MM.1S (cell line): Measurements from ENCODE around the gene ROR2.

Source experiments
- DNase-seq: peaks from one replicate; pipeline ENCODE4 v3.0.0-alpha.2; 2015
- H2AFZ ChIP-seq: fragments of 300-600 bp; sonication (generic); 2 replicates; pipeline ENCODE4 v1.6.0; 2016; ENCODE audit warnings: antibody characterized with exemption, low read length
- H3F3A ChIP-seq: fragments of 300-600 bp; sonication (generic); 2 replicates; pipeline ENCODE4 v1.6.1; 2016; ENCODE audit warnings: mild to moderate bottlenecking, antibody characterized with exemption, low read length, moderate library complexity, mixed read lengths; ENCODE audit not compliant: insufficient read depth
- H3K27ac ChIP-seq: fragments of 300-600 bp; sonication (generic); 2 replicates; pipeline ENCODE4 v1.5.1; 2016; ENCODE audit warnings: mild to moderate bottlenecking, low read length
- H3K27me3 ChIP-seq: fragments of 300-600 bp; sonication (generic); replicated peaks from 2 replicates; pipeline ENCODE4 v1.6.0; 2016; ENCODE audit warnings: low read length; ENCODE audit not compliant: insufficient read depth
- H3K36me3 ChIP-seq: fragments of 300-600 bp; sonication (generic); replicated peaks from 2 replicates; pipeline ENCODE4 v1.6.1; 2016; ENCODE audit warnings: mild to moderate bottlenecking, low read length, mixed read lengths; ENCODE audit not compliant: insufficient read depth
- H3K4me1 ChIP-seq: fragments of 300-600 bp; sonication (generic); 2 replicates; pipeline ENCODE4 v1.6.1; 2016; ENCODE audit warnings: low read length, mixed read lengths
- H3K4me2 ChIP-seq: fragments of 300-600 bp; sonication (generic); 2 replicates; pipeline ENCODE4 v1.6.0; 2016; ENCODE audit warnings: low read depth, low read length
- H3K4me3 ChIP-seq: fragments of 300-600 bp; sonication (generic); 2 replicates; pipeline ENCODE4 v1.5.1; 2016; ENCODE audit warnings: low read length, mixed read lengths
- H3K79me2 ChIP-seq: fragments of 300-600 bp; sonication (generic); 2 replicates; pipeline ENCODE4 v1.6.1; 2016; ENCODE audit warnings: mixed run types, low read length, mixed read lengths
- H3K9ac ChIP-seq: fragments of 300-600 bp; sonication (generic); 2 replicates; pipeline ENCODE4 v1.6.1; 2016; ENCODE audit warnings: low read length, mixed read lengths
- H3K9me2 ChIP-seq: fragments of 300-600 bp; sonication (generic); replicated peaks from 2 replicates; pipeline ENCODE4 v1.6.1; 2016; ENCODE audit warnings: mild to moderate bottlenecking, low read length, mixed read lengths; ENCODE audit not compliant: insufficient read depth
- H3K9me3 ChIP-seq: fragments of 300-600 bp; sonication (generic); replicated peaks from 2 replicates; pipeline ENCODE4 v1.6.1; 2016; ENCODE audit warnings: mild to moderate bottlenecking, low read length, mixed read lengths; ENCODE audit not compliant: insufficient read depth
- H4K20me1 ChIP-seq: fragments of 300-600 bp; sonication (generic); 2 replicates; pipeline ENCODE4 v1.6.1; 2016; ENCODE audit warnings: mild to moderate bottlenecking, low read length, moderate library complexity, mixed read lengths; ENCODE audit not compliant: insufficient read depth
- EZH2 ChIP-seq: fragments of 300-600 bp; sonication (generic); optimal IDR thresholded peaks from 2 replicates; pipeline ENCODE3; 2017; ENCODE audit warnings: low read depth, mild to moderate bottlenecking, antibody characterized with exemption, low read length, mixed read lengths
- EZH2phosphoT487 ChIP-seq: fragments of 300-600 bp; sonication (generic); IDR thresholded peaks from 2 replicates; pipeline ENCODE4 v1.6.1; 2018; ENCODE audit warnings: antibody characterized with exemption, low read length
- TF ChIP-seq, protein P1 (sequence below): fragments of 300-600 bp; sonication (generic); IDR thresholded peaks from 2 replicates; pipeline ENCODE4 v1.5.1; 2016; ENCODE audit warnings: antibody characterized with exemption, low read length, mixed read lengths

ROR2 gene

GRCh38 chr9:91903126-91903911 is 46.7 kb downstream of the ROR2 start:
- no peaks in the 10 kb centered on the region for H4K20me1 ChIP-seq
- H3F3A ChIP-seq, result peaks cover 21% of the 10 kb centered on the region
- no peak overlapping the region for H2AFZ ChIP-seq
- H3K9me3 ChIP-seq, result no peaks in the 10 kb centered on the region
- no peak overlapping the region for H3K4me2 ChIP-seq
- TF ChIP-seq EZH2 (no peak), EZH2phosphoT487 (no peak)
- TF ChIP-seq, protein P1, sequence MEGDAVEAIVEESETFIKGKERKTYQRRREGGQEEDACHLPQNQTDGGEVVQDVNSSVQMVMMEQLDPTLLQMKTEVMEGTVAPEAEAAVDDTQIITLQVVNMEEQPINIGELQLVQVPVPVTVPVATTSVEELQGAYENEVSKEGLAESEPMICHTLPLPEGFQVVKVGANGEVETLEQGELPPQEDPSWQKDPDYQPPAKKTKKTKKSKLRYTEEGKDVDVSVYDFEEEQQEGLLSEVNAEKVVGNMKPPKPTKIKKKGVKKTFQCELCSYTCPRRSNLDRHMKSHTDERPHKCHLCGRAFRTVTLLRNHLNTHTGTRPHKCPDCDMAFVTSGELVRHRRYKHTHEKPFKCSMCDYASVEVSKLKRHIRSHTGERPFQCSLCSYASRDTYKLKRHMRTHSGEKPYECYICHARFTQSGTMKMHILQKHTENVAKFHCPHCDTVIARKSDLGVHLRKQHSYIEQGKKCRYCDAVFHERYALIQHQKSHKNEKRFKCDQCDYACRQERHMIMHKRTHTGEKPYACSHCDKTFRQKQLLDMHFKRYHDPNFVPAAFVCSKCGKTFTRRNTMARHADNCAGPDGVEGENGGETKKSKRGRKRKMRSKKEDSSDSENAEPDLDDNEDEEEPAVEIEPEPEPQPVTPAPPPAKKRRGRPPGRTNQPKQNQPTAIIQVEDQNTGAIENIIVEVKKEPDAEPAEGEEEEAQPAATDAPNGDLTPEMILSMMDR, result no peak
- H3K27ac ChIP-seq, result no peak overlapping the region
- no peak overlapping the region for H3K9ac ChIP-seq
- H3K27me3 ChIP-seq, result no peaks in the 10 kb centered on the region
- H3K79me2 ChIP-seq, result peaks cover 78% of the 10 kb centered on the region
- no peaks in the 10 kb centered on the region for H3K9me2 ChIP-seq
- no peaks in the 10 kb centered on the region for H3K36me3 ChIP-seq
- H3K4me3 ChIP-seq, result no peak overlapping the region
- H3K4me1 ChIP-seq, result peaks cover 24% of the 10 kb centered on the region
- DNase-seq, result no peak

DNA sequence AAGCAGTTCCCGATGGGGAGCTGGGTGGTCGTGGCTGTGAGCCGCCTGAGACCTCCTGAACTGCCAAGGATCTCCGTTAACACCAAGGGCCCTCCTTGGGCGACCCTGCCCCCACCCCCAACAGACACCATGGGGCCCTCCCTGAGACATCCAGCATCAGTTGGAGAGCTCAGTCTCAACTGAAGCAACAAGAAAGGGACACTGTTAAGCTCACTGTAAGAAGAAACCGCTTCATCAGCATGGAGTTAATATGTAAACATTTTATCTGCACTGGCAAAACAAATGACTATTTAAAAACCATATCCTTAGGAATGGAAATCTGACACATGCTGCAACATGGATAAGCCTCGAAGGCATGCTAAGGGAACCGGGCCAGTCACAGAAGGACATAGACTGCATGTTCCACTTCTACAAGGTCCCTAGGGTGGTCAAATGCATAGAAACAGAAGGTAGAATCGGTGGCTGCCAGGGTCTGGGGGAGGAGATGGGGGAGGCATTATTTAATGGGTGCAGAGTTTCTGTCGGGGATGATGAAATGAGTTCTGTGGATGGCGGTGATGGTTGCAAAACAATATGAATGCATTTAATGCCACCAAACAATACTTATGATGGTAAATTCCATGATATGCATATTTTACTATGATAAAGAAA is 47.4 kb downstream of the ROR2 start:
- Histone ChIP-seq H3K9me3 (no peaks in the 10 kb centered on the region), H3K4me3 (no peak overlapping the region), H3K36me3 (no peaks in the 10 kb centered on the region), H3K27me3 (no peaks in the 10 kb centered on the region), H4K20me1 (no peaks in the 10 kb centered on the region), H3K27ac (no peak overlapping the region), H3K4me2 (no peak overlapping the region), H3K4me1 (peaks cover 17% of the 10 kb centered on the region), H3K79me2 (peaks cover 78% of the 10 kb centered on the region), H3F3A (peaks cover 15% of the 10 kb centered on the region), H3K9me2 (no peaks in the 10 kb centered on the region), H2AFZ (no peak overlapping the region), H3K9ac (no peak overlapping the region)
- no peak for TF ChIP-seq EZH2
- TF ChIP-seq, protein P1, result no peak
- no peak for TF ChIP-seq EZH2phosphoT487
- no peak for DNase-seq

DNA sequence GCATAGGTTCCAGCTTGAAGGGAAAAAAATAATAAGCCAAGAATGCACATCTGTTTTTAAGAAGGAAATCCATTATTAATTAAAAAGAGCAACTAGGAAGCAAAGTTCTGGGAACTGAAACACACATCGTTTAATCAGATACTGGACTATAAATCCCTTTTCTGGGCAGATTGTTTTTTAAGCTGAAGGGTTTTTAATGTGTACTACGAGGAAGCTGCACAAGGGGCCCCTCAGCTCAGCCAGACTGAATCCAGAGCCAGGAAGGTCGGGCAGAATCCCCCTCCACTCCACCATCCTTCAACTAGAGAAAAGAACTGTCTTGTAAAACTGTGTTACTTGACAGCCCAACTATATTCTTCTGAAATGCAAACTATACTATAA is 49.2 kb downstream of the ROR2 start:
- Histone ChIP-seq H3K27me3 (no peaks in the 10 kb centered on the region), H3K4me3 (no peak overlapping the region), H3F3A (peaks cover 4% of the 10 kb centered on the region; the same call in 1 of the 2 replicates), H2AFZ (no peak overlapping the region), H3K36me3 (no peaks in the 10 kb centered on the region), H3K4me1 (peaks cover 7% of the 10 kb centered on the region), H3K4me2 (no peak overlapping the region), H4K20me1 (no peaks in the 10 kb centered on the region), H3K27ac (no peak overlapping the region), H3K9ac (no peak overlapping the region), H3K9me2 (no peaks in the 10 kb centered on the region), H3K9me3 (no peaks in the 10 kb centered on the region), H3K79me2 (peaks cover 71% of the 10 kb centered on the region)
- no peak for DNase-seq
- no peak for TF ChIP-seq EZH2
- no peak for TF ChIP-seq EZH2phosphoT487
- TF ChIP-seq, protein P1, result no peak
